ENCODE measurements around the gene ZNF69. TPM values are rescaled to one million over a fixed set of nuclear protein-coding genes. Genes with fewer than 3 reads are reported as not detected.

Gene ZNF69
- total and polyA plus RNA-seq, 4 donors, result 2.5 to 12.0 (median 8.9) TPM

GRCh38 chr19:11872624-11873023, 15.0 kb upstream of the ZNF69 start:
- DNase-seq (ENCODE audit: low spot score), result no peak
- 93% methylated on average over 9 of the region's 9 CpGs for WGBS
- H3K36me3 ChIP-seq (ENCODE audit: control insufficient read depth in 4 of 4, insufficient read depth in 3 of 4, low read depth in 1 of 4, low read length in 3 of 4), result peaks cover 0 to 8% (median under 1%) of the 10 kb centered on the region in 4 donors
- no peak for TF ChIP-seq HNF4G (IDR thresholded peaks at IDR 0.05)
- TF ChIP-seq ZBTB33 (IDR thresholded peaks at IDR 0.05), result no peak
- no peak for TF ChIP-seq TAF1 (conservative IDR thresholded peaks at IDR 0.05)
- no peak for TF ChIP-seq EGR1 (IDR thresholded peaks at IDR 0.05; ENCODE audit: low read depth in 2 of 2)
- TF ChIP-seq FOXA1 (IDR thresholded peaks at IDR 0.05), result no peak
- TF ChIP-seq CTCF (IDR thresholded peaks at IDR 0.05; ENCODE audit: low read depth, low read length, missing input control), result no peak
- TF ChIP-seq FOXA2 (IDR thresholded peaks at IDR 0.05), result no peak
- TF ChIP-seq JUND (IDR thresholded peaks at IDR 0.05), result no peak
- TF ChIP-seq MAX (IDR thresholded peaks at IDR 0.05), result no peak
- no peak for TF ChIP-seq ATF3 (IDR thresholded peaks at IDR 0.05)
- no peak for TF ChIP-seq RXRA (IDR thresholded peaks at IDR 0.05)
- TF ChIP-seq YY1 (IDR thresholded peaks at IDR 0.05), result no peak
- TF ChIP-seq SP1 (IDR thresholded peaks at IDR 0.05), result no peak
- TF ChIP-seq REST (IDR thresholded peaks at IDR 0.05), result no peak
- no peak for TF ChIP-seq HNF4A (conservative IDR thresholded peaks at IDR 0.05)
- no peak for TF ChIP-seq GABPA (IDR thresholded peaks at IDR 0.05 in 1 of 2, conservative IDR thresholded peaks at IDR 0.05 in 1 of 2)
- TF ChIP-seq NR2F2 (IDR thresholded peaks at IDR 0.05), result no peak
- no peak for TF ChIP-seq RAD21 (IDR thresholded peaks at IDR 0.05)
- H3K9ac ChIP-seq (ENCODE audit: low read depth in 1 of 2, low read length in 2 of 2), result no peak overlapping the region
- H3K9me3 ChIP-seq (ENCODE audit: control insufficient read depth in 4 of 4, low read length in 3 of 4), result peaks cover 9 to 34% (median 18%) of the 10 kb centered on the region in 4 donors
- H3K27ac ChIP-seq (ENCODE audit: low read depth in 1 of 2, low read length in 2 of 2), result no peak overlapping the region
- no peaks in the 10 kb centered on the region for H3K4me1 ChIP-seq (ENCODE audit: control insufficient read depth in 4 of 4, insufficient read depth in 4 of 4, low read length in 3 of 4)
- no peak overlapping the region for H3K4me3 ChIP-seq (ENCODE audit: low read depth in 1 of 3, low read length in 3 of 3)
- H3K27me3 ChIP-seq (ENCODE audit: control insufficient read depth in 4 of 4, insufficient read depth in 4 of 4, low read length in 3 of 4), result no peaks in the 10 kb centered on the region

All from liver (tissue), 9 donors.